IMR-90 (cell line): ENCODE data around the gene IER5. TPM values are rescaled to one million over a fixed set of nuclear protein-coding genes. Genes with fewer than 3 reads are reported as not detected.
"Not testable (repeated sequence)": the region's sequence is repeated elsewhere in the genome, so short reads cannot be mapped to it uniquely, and the experiment has no call there.

Experiments used
- ATAC-seq: fragments of 200-7000 bp; cut with Tn5 transposase; 2 replicates; pipeline ENCODE4 v1.9.1; 2020; ENCODE audit warnings: low read depth, mild to moderate bottlenecking, moderate library complexity
- BruUV-seq: library from RNA; stranded (reverse); fragments of 400-500 nt; replicated peaks from 2 replicates; lab custom pipeline; 2021; lab: Mats Ljungman, UMichigan
- CTCF ChIA-PET: fragments of 300-600 bp; formaldehyde crosslinking; extraction: SDS; loops from one replicate; lab custom pipeline; 2021; ENCODE audit warnings: antibody characterized with exemption; lab: Yijun Ruan, JAX
- POLR2A ChIA-PET: fragments of 300-600 bp; sonication (Branson Sonifier 250); formaldehyde crosslinking; loops from one replicate; lab custom pipeline; 2022; ENCODE audit warnings: antibody characterized with exemption; ENCODE audit not compliant: unreplicated experiment; lab: Charles Lee
- DNase-seq: peaks from one replicate; pipeline ENCODE4 v3.0.0; 2013
- H2AFZ ChIP-seq: replicated peaks from 2 replicates; pipeline ENCODE3; 2013; ENCODE audit warnings: low read length, mild to moderate bottlenecking; ENCODE audit not compliant: poor library complexity
- H2AK5ac ChIP-seq: 2 replicates; pipeline ENCODE4 v1.6.1; 2013; ENCODE audit warnings: low read depth, low read length, inconsistent platforms
- H2AK9ac ChIP-seq: replicated peaks from 2 replicates; pipeline ENCODE3; 2013; ENCODE audit warnings: mild to moderate bottlenecking, low read depth, low read length, moderate library complexity; ENCODE audit not compliant: poor library complexity
- H2BK120ac ChIP-seq: 2 replicates; pipeline ENCODE4 v1.6.1; 2013; ENCODE audit warnings: low read depth, low read length, inconsistent platforms
- H2BK15ac ChIP-seq: 3 replicates; pipeline ENCODE4 v1.6.1; 2013; ENCODE audit warnings: low read depth, low read length, inconsistent platforms
- H2BK20ac ChIP-seq: 2 replicates; pipeline ENCODE4 v1.6.1; 2013; ENCODE audit warnings: low read depth, mild to moderate bottlenecking, inconsistent platforms, low read length, moderate library complexity
- H2BK5ac ChIP-seq: 2 replicates; pipeline ENCODE4 v1.6.1; 2013; ENCODE audit warnings: mild to moderate bottlenecking, low read depth, low read length, inconsistent platforms; ENCODE audit not compliant: poor library complexity, severe bottlenecking
- H3K14ac ChIP-seq: replicated peaks from 2 replicates; pipeline ENCODE4 v1.6.1; 2013; ENCODE audit warnings: low read depth, low read length, inconsistent platforms
- H3K18ac ChIP-seq: 2 replicates; pipeline ENCODE4 v1.6.1; 2013; ENCODE audit warnings: low read depth, low read length, control low read depth
- H3K23ac ChIP-seq: 2 replicates; pipeline ENCODE4 v1.6.1; 2013; ENCODE audit warnings: low read depth, low read length, inconsistent platforms
- H3K27ac ChIP-seq: 2 replicates; pipeline ENCODE4 v1.5.1; 2013; ENCODE audit warnings: mild to moderate bottlenecking, control low read depth, low read length; ENCODE audit not compliant: insufficient read depth
- H3K27me3 ChIP-seq: 2 replicates; pipeline ENCODE4 v1.6.1; 2013; ENCODE audit warnings: low read length; ENCODE audit not compliant: control insufficient read depth, insufficient read depth
- H3K36me3 ChIP-seq: 2 replicates; pipeline ENCODE4 v1.6.1; 2013; ENCODE audit warnings: low read length, mixed read lengths; ENCODE audit not compliant: control insufficient read depth, insufficient read depth
- H3K4ac ChIP-seq: 2 replicates; pipeline ENCODE4 v1.6.1; 2013; ENCODE audit warnings: low read depth, low read length, inconsistent platforms
- H3K4me1 ChIP-seq: 2 replicates; pipeline ENCODE4 v1.6.1; 2013; ENCODE audit warnings: low read length, mixed read lengths; ENCODE audit not compliant: control insufficient read depth, insufficient read depth
- H3K4me2 ChIP-seq: 2 replicates; pipeline ENCODE4 v1.6.1; 2013; ENCODE audit warnings: low read depth, mild to moderate bottlenecking, control low read depth, low read length, moderate library complexity
- H3K4me3 ChIP-seq: 2 replicates; pipeline ENCODE4 v1.5.1; 2013; ENCODE audit warnings: low read depth, mild to moderate bottlenecking, control low read depth, low read length, moderate library complexity; ENCODE audit not compliant: insufficient read depth
- H3K56ac ChIP-seq: 2 replicates; pipeline ENCODE4 v1.6.1; 2013; ENCODE audit warnings: low read length, inconsistent platforms; ENCODE audit not compliant: insufficient read depth; ENCODE audit errors: extremely low read depth
- H3K79me1 ChIP-seq, 2 experiments: 2 replicates each; pipeline ENCODE4 v1.6.1; 2013; ENCODE audit warnings: low read length in 2 of 2, inconsistent platforms in 1 of 2, low read depth in 1 of 2
- H3K9ac ChIP-seq: 2 replicates; pipeline ENCODE4 v1.6.1; 2013; ENCODE audit warnings: low read depth, low read length, control low read depth
- H3K9me1 ChIP-seq: 2 replicates; pipeline ENCODE4 v1.6.1; 2013; ENCODE audit warnings: low read length, inconsistent platforms; ENCODE audit not compliant: insufficient read depth
- H3K9me3 ChIP-seq: 2 replicates; pipeline ENCODE4 v1.6.1; 2013; ENCODE audit warnings: low read length; ENCODE audit not compliant: control insufficient read depth, insufficient read depth
- H4K20me1 ChIP-seq: 2 replicates; pipeline ENCODE4 v1.6.1; 2013; ENCODE audit warnings: low read length, inconsistent platforms; ENCODE audit not compliant: insufficient read depth
- H4K5ac ChIP-seq: 2 replicates; pipeline ENCODE4 v1.6.1; 2013; ENCODE audit warnings: mild to moderate bottlenecking, low read depth, low read length, control low read depth
- H4K8ac ChIP-seq, 2 experiments: 2 replicates each; pipeline ENCODE4 v1.6.1; 2013; ENCODE audit warnings: low read depth in 2 of 2, low read length in 2 of 2, control low read depth in 1 of 2, inconsistent platforms in 1 of 2
- H4K91ac ChIP-seq: 2 replicates; pipeline ENCODE4 v1.6.1; 2013; ENCODE audit warnings: low read depth, low read length, inconsistent platforms; ENCODE audit not compliant: insufficient read depth
- ELK1 ChIP-seq: fragments of 150-350 bp; IDR thresholded peaks from 2 replicates; pipeline ENCODE4 v1.6.1; 2016; ENCODE audit warnings: low read depth, mild to moderate bottlenecking, low read length, moderate library complexity, borderline replicate concordance
- FOS ChIP-seq: fragments of 150-350 bp; IDR thresholded peaks from 2 replicates; pipeline ENCODE4 v1.6.1; 2016; ENCODE audit warnings: low read depth, low read length
- MAZ ChIP-seq: IDR thresholded peaks from 2 replicates; pipeline ENCODE4 v1.6.1; 2012; ENCODE audit warnings: low read depth, mild to moderate bottlenecking, low read length, improper control_type of control experiment, moderate library complexity, borderline replicate concordance
- NFE2L2 ChIP-seq: fragments of 150-350 bp; IDR thresholded peaks from 2 replicates; pipeline ENCODE4 v1.6.1; 2016; ENCODE audit warnings: low read depth, mild to moderate bottlenecking, low read length
- WGBS, 2 experiments: methylation state at CpG; one replicate each; pipeline versions ENCODE4 v1.1.5 to v1.1.7; 2013; ENCODE audit warnings: missing lambda C conversion rate in 2 of 2; ENCODE audit not compliant: insufficient read length in 1 of 2; ENCODE audit errors: extremely low coverage in 2 of 2; 5-methylcytosine and 5-hydroxymethylcytosine counted together
- dilution Hi-C: fragments of 300-500 bp; cut with HindIII; formaldehyde crosslinking; loops from one replicate; pipeline ENCODE4 v1.14.3; 2018; ENCODE audit warnings: low sequenced_read_pairs; ENCODE audit not compliant: unreplicated experiment
- in situ Hi-C: fragments of 300-500 bp; cut with MboI; formaldehyde crosslinking; loops from 3 replicates; pipeline ENCODE4 v1.14.3; 2019; ENCODE audit warnings: low sequenced_read_pairs, inconsistent platforms, mixed read lengths
- intact Hi-C: fragments of 100-400 bp; cut with micrococcal nuclease; formaldehyde crosslinking; loops from 2 replicates; pipeline ENCODE4 v1.10.0; 2022
- polyA plus RNA-seq, 3 experiments: library from polyadenylated mRNA; depleted of rRNA; stranded (reverse); fragments of >200 nt; gene quantifications; 2 replicates each; pipeline ENCODE4 v1.2.3, GENCODE V29; 2012; ENCODE audit warnings: low replicate concordance in 1 of 3
- total RNA-seq: library from RNA; depleted of rRNA; stranded (reverse); fragments of >200 nt; gene quantifications from 2 replicates; pipeline ENCODE4 v1.2.3, GENCODE V29; 2012

IER5 gene
- total and polyA plus RNA-seq, 2 of the 4 experiments (the other 2 are of a cell fraction) = 15.8 to 27.1 TPM

- ChIA-PET POLR2A (interaction anchor here (0.6 kb wide), 1 partner anchor 1744 kb away, joined by 3 read pairs; no protein-coding TSS in a partner anchor), CTCF (interaction anchor here (0.6 kb wide), 1 partner anchor 329 kb away, joined by 8 read pairs; no protein-coding TSS in a partner anchor)
- intact Hi-C loops = no loop called here
- Histone ChIP-seq H4K8ac (peak overlapping the region in 1 of 2 experiments; percentile 24; a peak in 1 of 4 replicates), H2BK20ac (no peak overlapping the region), H4K20me1 (no peaks in the 10 kb centered on the region), H3K4me3 (no peak overlapping the region), H3K9me3 (no peaks in the 10 kb centered on the region), H2AK9ac (no peak overlapping the region), H2AFZ (peak overlapping the region; percentile 63), H3K14ac (no peak overlapping the region; the same call in 1 of the 2 replicates), H3K4ac (no peak overlapping the region), H3K18ac (peak overlapping the region; percentile 30; the same call in 1 of the 2 replicates), H3K23ac (no peak overlapping the region), H4K91ac (no peak overlapping the region; the same call in 1 of the 2 replicates), H3K27me3 (no peaks in the 10 kb centered on the region), H3K79me1 (no peaks in the 10 kb centered on the region), H3K4me2 (no peak overlapping the region), H2BK120ac (peak overlapping the region; percentile 29; the same call in 1 of the 2 replicates), H3K9me1 (no peaks in the 10 kb centered on the region), H2AK5ac (peak overlapping the region; percentile 4; the same call in 1 of the 2 replicates), H4K5ac (no peak overlapping the region), H3K27ac (no peak overlapping the region), H3K4me1 (peaks cover 9% of the 10 kb centered on the region), H3K9ac (no peak overlapping the region), H2BK5ac (no peak overlapping the region), H3K56ac (no peak overlapping the region), H2BK15ac (no peak overlapping the region), H3K36me3 (no peaks in the 10 kb centered on the region)
- TF ChIP-seq ELK1 = no peak
- TF ChIP-seq FOS = 0 out of 2 replicates have a peak, but pooled peaks have one; percentile 4
- no peak for TF ChIP-seq MAZ
- TF ChIP-seq NFE2L2 = no peak
- peak; percentile 29; the same call in 1 of the 2 replicates for ATAC-seq
- dilution Hi-C loops = no loop called here
- BruUV-seq = no TSS peak
- peak; percentile 26 for DNase-seq
- WGBS, 2 experiments = 100% methylated on average over 1 of the region's 5 CpGs; no CpG with 5 or more reads in 1 of the 2 experiments
- in situ Hi-C loops = no loop called here
Observed at GRCh38 chr1:181044449-181044966, 44.0 kb upstream of the IER5 start.

GRCh38 chr1:181045946-181046345 lies 42.6 kb upstream of the IER5 start:
- H3K14ac ChIP-seq, dilution Hi-C loops, H2AK5ac ChIP-seq, H3K4me3 ChIP-seq, H2BK120ac ChIP-seq, H4K8ac ChIP-seq, H4K20me1 ChIP-seq, H2BK15ac ChIP-seq, H3K9ac ChIP-seq, H3K23ac ChIP-seq, in situ Hi-C loops, H3K79me1 ChIP-seq, H3K36me3 ChIP-seq, H2BK5ac ChIP-seq, H3K4me2 ChIP-seq, H2AFZ ChIP-seq, H2BK20ac ChIP-seq, DNase-seq, H3K4ac ChIP-seq, H3K9me3 ChIP-seq, POLR2A ChIA-PET, H4K91ac ChIP-seq, H3K4me1 ChIP-seq, H3K27ac ChIP-seq, H3K56ac ChIP-seq, H3K27me3 ChIP-seq, intact Hi-C loops, H2AK9ac ChIP-seq, H3K18ac ChIP-seq, BruUV-seq, H4K5ac ChIP-seq, ATAC-seq, H3K9me1 ChIP-seq: not testable (repeated sequence)
- no CpG with 5 or more reads among the region's 22 CpGs for WGBS, 2 experiments
- CTCF ChIA-PET = interaction anchor here (1.9 kb wide), 1 partner anchor 96 kb away, joined by 4 read pairs; no protein-coding TSS in a partner anchor
